ENCODE measurements around the gene ABCA12.

DNA sequence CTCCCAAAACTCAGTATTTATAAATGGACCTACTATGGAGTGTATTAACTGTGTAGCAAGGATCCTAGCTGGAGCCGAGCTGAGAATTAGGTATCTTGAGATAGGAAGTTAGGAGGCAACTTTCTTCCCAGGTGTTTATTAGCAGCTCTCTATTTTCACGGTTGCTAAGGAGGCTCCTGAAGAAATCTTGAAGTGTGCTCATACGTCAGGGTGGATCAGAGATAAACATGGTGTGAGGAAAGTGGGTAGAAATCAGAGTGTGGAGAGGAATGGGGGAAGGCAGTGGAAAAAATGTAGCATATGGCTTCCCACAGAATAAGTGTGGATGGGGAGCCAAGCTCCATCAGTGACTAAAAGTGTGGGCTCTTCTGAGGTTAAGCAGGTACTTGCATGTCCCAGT lies 104.3 kb downstream of the ABCA12 start:
- TF ChIP-seq POLR2A (IDR thresholded peaks at IDR 0.05; ENCODE audit: low read depth, low read length) (no peak), TAF1 (IDR thresholded peaks at IDR 0.05; ENCODE audit: borderline replicate concordance, low read depth, low read length) (no peak), POLR2AphosphoS5 (IDR thresholded peaks at IDR 0.05; ENCODE audit: low read depth, low read length) (no peak)

Measured in GM12892 (cell line).